ENCODE measurements around the gene PI4K2A.

- TF ChIP-seq POLR2AphosphoS5 (IDR thresholded peaks at IDR 0.05; ENCODE audit: insufficient read depth in 1 of 2, low read depth in 1 of 2) (no peak), POLR2A (IDR thresholded peaks at IDR 0.05) (no peak)
Observed at GRCh38 chr10:97590748-97591495, 49.5 kb upstream of the PI4K2A start.
